GM12878 (cell line): ENCODE results near the gene GMDS.

ENCODE experiments used
- BCL11A ChIP-seq: IDR thresholded peaks from 2 replicates; pipeline ENCODE4 v1.6.1; 2011; ENCODE audit warnings: low read depth, low read length
- CREB1 ChIP-seq: IDR thresholded peaks from 2 replicates; pipeline ENCODE4 v1.6.1; 2012; ENCODE audit warnings: low read depth, mild to moderate bottlenecking, inconsistent platforms
- CTCF ChIP-seq, 3 experiments: IDR thresholded peaks in 2 of 3; conservative IDR thresholded peaks in 1 of 3; 2 replicates each; pipeline ENCODE4 v1.5.1; 2011; ENCODE audit warnings: low read depth in 3 of 3, low read length in 3 of 3, mild to moderate bottlenecking in 3 of 3, control low read depth in 2 of 3, moderate library complexity in 2 of 3, inconsistent platforms in 1 of 3, mixed read lengths in 1 of 3; ENCODE audit not compliant: control insufficient read depth in 2 of 3, insufficient read depth in 1 of 3; ENCODE audit errors: extremely low read depth in 1 of 3
- FOS ChIP-seq: IDR thresholded peaks from 3 replicates; pipeline ENCODE4 v1.6.1; 2011; ENCODE audit warnings: borderline replicate concordance; ENCODE audit not compliant: insufficient read length; ENCODE audit errors: extremely low read depth
- SMC3 ChIP-seq: IDR thresholded peaks from 2 replicates; pipeline ENCODE4 v1.6.1; 2011; ENCODE audit warnings: low read length, improper control_type of control experiment, borderline replicate concordance

GRCh38 chr6:2033544-2033943 lies 211.9 kb downstream of the GMDS start:
- TF ChIP-seq BCL11A, result no peak
- TF ChIP-seq SMC3, result no peak
- no peak for TF ChIP-seq FOS
- no peak for TF ChIP-seq CREB1
- no peak for TF ChIP-seq CTCF (IDR thresholded peaks at IDR 0.05 in 2 of 3, conservative IDR thresholded peaks at IDR 0.05 in 1 of 3; ENCODE audit: control insufficient read depth in 2 of 3, extremely low read depth in 1 of 3, insufficient read depth in 1 of 3, low read depth in 3 of 3, low read length in 3 of 3)
